Astrocyte of the cerebellum (primary cell): ENCODE measurements around the gene SKAP1.
"Not testable (repeated sequence)": the region's sequence is repeated elsewhere in the genome, so short reads cannot be mapped to it uniquely, and the experiment has no call there.

Source experiments
- DNase-seq: peaks from one replicate; pipeline ENCODE4 v3.0.0-alpha.2; 2011; ENCODE audit warnings: low read depth
- H3K4me3 ChIP-seq: 2 replicates; pipeline ENCODE4 v1.5.1; 2011; ENCODE audit warnings: mild to moderate bottlenecking, low read depth, low read length, moderate library complexity
- in situ Hi-C: cut with HindIII; loops from 2 replicates; pipeline ENCODE4 v1.10.0; 2017; ENCODE audit warnings: low sequenced_read_pairs
- TF ChIP-seq, protein P1 (sequence below): IDR thresholded peaks from 2 replicates; pipeline ENCODE4 v1.5.1; 2012; ENCODE audit warnings: low read length, low read depth, moderate library complexity, mild to moderate bottlenecking; ENCODE audit errors: missing control alignments

SKAP1 gene

DNA sequence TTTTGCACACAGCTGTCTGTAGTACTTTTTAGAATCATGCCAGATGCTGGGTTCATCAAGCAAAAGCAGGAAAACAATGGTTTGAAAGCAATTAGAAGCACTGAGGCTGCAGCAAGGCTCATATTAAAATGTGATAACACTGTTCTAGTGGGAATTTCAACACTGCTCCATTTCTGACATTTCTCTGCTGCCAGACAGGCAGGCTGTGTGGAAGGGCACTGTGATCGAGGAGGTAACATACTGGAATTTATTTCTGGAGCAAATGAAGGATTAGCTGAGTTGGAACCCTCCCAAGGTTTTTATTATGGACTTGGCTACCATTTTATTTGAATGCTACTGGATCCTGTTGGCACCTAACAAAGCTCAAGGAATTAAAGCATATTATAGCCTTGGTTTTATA is 66.9 kb downstream of the SKAP1 start:
- in situ Hi-C loops = no loop called here
- no peak for DNase-seq
- no peak overlapping the region for H3K4me3 ChIP-seq
- TF ChIP-seq, protein P1, sequence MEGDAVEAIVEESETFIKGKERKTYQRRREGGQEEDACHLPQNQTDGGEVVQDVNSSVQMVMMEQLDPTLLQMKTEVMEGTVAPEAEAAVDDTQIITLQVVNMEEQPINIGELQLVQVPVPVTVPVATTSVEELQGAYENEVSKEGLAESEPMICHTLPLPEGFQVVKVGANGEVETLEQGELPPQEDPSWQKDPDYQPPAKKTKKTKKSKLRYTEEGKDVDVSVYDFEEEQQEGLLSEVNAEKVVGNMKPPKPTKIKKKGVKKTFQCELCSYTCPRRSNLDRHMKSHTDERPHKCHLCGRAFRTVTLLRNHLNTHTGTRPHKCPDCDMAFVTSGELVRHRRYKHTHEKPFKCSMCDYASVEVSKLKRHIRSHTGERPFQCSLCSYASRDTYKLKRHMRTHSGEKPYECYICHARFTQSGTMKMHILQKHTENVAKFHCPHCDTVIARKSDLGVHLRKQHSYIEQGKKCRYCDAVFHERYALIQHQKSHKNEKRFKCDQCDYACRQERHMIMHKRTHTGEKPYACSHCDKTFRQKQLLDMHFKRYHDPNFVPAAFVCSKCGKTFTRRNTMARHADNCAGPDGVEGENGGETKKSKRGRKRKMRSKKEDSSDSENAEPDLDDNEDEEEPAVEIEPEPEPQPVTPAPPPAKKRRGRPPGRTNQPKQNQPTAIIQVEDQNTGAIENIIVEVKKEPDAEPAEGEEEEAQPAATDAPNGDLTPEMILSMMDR = no peak

DNA sequence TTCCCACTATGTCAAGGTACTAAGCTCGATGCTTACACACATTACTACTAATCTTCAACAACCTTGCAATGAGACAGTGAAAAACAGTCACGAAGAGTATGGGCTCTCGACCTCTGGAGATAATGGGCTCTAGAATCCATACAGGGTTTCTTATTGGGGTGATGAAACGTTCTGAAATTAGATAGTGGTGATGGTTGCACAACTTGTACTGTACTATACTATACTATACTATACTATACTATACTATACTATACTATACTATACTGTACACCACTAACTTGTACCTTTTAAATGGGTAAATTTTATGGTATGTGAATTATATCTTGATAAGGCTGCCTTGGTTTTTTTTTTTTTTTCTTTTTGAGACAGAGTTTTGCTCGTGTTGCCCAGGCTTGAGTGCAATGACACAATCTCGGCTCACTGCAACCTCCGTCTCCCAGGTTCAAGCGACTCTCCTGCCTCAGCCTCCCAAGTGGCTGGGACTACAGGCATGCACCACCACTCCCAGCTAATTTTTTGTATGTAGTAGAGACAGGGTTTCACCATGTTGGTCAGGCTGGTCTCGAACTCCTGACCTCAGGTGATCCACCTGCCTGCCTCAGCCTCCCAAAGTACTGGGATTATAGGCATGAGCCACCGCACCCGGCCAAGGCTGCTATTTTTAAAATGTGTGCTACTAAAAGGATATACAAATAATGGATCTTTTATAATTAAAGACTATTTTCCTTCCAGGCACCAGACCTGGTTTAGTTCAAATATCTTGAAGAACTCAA is 69.0 kb downstream of the SKAP1 start:
- H3K4me3 ChIP-seq, in situ Hi-C loops, DNase-seq: not testable (repeated sequence)

DNA sequence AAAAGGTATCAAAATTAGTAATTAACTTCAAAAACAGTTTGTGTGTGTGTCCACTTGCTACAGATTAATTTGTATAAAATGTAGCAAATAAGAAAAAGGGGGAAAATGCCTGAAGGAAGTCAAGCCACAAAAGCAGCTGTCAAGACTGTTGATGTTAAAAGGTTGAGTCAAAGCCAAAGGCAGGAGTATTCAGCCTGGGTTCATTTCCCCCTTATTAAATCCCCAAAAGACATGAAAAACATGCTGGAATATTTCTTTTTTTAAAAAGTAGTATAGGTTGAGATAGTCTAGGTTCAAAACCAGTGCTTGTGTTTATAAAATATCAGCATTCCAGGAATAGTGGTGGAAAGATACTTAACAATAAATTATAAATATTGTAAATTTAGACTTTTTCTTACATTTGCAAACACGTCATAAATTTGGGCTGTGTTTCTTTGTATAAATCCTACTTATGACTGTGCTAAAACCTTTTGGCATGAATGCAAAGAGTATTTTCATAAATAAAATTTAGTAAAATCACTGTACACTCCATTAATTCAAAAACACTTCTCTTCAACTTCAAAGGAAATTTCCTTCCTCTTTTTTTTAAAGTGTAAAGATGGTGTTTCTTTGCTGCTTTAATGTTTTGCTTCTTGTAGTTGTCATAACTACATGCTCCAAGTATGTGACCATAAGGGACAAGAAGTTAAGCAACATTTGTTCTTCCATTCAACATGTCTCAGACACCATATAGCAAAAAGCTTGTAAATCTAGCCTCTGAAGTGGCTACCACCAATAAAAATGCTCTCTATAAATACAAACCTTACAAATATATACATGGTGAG is 72.0 kb downstream of the SKAP1 start:
- TF ChIP-seq, protein P1 = no peak
- H3K4me3 ChIP-seq = no peak overlapping the region
- no peak for DNase-seq
- in situ Hi-C loops = no loop called here

DNA sequence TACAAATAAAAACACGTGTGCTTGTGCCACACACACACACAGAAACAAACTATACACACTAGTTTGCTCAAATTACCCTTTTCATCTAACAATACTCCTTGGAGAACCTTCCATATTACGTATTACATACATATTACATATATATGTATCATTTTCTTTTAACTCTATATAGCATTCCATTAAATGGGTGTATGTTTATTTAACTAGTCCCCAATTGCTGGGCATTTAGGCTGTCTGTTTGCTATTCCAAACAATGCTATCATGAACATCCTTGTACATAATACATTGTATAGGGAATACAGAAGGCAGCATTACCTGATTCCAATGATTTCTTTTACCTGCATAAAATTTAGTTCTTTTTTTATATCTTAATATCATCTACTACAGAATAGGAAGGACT is 73.1 kb downstream of the SKAP1 start:
- H3K4me3 ChIP-seq = no peak overlapping the region
- TF ChIP-seq, protein P1 = no peak
- in situ Hi-C loops = no loop called here
- DNase-seq = no peak

DNA sequence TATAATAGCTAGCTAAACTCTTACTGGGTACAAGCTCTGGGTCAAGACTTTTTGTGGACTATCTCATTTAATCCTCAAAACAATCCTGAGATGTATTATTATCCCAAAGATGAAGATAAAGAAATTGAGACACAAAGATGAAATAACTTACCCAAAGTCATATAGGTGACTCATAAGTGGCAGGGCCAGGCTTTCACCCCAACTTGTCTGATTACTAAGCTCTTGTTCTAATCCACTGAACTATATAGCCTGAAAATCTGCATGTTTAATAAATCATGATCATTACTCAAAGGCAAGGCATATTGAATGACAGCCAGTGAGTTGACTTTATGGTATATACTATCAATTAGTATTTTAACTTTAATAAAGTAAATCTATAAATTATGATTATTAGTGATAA is 77.4 kb downstream of the SKAP1 start:
- no peak overlapping the region for H3K4me3 ChIP-seq
- no peak for DNase-seq
- TF ChIP-seq, protein P1 = no peak
- in situ Hi-C loops = no loop called here

DNA sequence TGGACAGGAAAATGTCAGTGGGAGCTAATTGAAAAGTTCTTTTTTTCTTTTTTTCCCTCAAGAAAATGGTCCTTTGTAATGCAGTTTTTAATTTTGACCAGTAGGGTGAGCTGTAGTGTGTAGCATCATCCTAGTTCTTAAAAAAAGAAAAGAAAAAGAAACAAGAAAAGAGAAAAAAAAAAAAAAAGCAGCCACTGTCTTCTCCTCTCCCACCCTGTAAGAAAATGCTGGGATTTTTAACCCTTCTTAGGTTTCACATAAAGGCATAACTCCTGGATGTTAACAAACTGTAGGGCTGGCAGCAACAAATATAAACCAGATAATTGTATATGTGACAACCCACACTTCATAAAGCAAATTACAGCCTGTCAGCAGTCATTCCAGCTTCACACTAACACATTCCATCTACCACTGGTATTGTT is 78.1 kb downstream of the SKAP1 start:
- TF ChIP-seq, protein P1 = peak; percentile 50
- DNase-seq = peak; percentile 52
- no peak overlapping the region for H3K4me3 ChIP-seq
- in situ Hi-C loops = no loop called here

DNA sequence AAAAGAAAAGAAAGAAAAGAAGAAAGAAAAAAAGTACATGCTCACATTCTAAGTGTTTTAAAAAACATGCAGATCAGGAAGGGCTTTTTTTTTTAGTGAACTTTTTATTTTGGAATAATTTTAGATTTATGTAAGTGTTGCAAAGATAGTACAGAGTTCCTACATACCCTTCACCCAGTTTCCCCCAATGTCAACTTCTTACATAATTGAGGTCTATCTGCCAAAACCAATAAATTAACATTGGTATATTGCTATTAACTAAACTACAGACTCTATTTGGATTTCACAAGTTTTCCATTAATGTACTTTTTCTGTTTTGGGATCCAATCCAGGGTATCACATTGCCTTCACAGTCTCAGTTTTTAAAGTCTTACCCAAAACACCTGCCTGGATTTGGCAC is 81.7 kb downstream of the SKAP1 start:
- no peak for DNase-seq
- H3K4me3 ChIP-seq = no peak overlapping the region
- in situ Hi-C loops = loop anchor here (5.0 kb wide), 1 partner anchor 244 kb away; the partner anchor contains the start of genes HOXB3 and HOXB5
- TF ChIP-seq, protein P1 = no peak
